ENCODE data around the gene PEDS1.
"Not testable (repeated sequence)": the region's sequence is repeated elsewhere in the genome, so short reads cannot be mapped to it uniquely, and the experiment has no call there.

Gene PEDS1

DNA sequence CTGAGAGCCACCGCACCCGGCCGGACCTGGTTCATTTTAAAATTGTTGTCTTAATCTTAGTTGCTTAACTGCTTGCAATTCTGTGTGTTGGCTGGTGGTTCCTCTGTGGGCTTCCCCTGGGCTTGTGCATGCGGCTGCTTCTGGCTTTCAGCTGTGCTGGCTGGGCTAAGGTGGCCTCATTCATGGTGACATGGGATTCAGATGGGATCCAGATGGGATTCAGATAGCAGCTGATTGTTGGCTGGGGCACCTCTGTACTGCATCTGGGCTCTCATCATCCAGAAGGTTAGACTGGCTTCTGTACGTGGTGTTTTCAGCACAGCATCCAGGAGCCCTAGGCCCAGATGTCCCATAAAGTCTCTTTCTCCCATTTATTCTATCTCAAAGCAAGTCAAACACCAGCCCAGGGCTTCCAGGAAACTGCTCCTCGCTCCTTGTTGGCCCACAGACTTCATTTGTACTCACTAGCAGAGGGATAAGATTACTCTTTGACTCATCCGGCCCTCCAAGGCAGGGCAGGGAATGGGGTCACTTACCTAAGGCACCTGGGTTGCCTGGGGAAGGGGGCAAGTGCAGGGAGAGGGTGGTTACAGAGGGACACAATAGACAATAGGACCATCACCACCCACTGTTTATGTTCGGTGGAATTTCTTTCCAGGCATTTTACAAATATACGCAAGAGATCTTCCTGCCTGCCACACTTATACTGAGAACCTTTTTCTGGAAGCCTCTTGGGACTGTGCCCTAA, 10.2 kb upstream of the PEDS1 start:
- DNase-seq (ENCODE audit: low read depth) = no peak

DNA sequence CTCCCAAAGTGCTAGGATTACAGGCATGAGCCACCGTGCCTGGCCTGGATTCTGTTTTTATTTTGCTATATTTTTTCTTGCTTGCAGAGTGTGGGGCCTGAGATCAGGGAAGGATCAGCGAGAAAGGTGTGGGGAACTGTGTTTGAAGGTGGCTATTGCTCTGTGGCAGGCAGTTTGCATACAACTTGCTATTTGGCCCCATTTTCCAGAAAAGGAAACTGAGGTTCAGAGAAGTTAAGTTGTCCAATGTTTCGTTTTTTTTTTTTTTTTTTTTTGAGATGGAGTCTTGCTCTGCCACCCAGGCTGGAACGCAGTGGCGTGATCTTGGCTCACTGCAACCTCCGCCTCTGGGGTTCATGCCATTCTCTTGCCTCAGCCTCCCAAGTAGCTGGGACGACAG, 8.0 kb upstream of the PEDS1 start:
- not testable (repeated sequence) for DNase-seq (ENCODE audit: low read depth)

DNA sequence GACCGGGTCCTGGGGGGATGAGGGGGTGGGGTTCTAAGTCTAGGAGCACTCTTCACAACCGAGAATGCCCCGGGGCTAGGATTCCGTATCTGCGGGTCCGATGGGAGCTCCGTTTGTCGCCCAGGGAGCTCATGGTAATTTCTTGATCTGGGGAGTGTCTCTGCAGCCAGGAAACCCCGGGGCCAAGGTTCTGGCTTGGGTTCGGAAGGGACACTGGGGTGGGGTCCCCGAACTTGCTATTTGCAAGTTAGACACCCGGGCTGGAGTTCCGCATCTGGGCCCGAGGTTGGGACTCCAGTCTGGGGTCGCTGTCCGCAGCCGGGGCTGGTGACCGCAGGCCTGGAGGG, 397 bp downstream of the PEDS1 start:
- DNase-seq (ENCODE audit: low read depth) = no peak

DNA sequence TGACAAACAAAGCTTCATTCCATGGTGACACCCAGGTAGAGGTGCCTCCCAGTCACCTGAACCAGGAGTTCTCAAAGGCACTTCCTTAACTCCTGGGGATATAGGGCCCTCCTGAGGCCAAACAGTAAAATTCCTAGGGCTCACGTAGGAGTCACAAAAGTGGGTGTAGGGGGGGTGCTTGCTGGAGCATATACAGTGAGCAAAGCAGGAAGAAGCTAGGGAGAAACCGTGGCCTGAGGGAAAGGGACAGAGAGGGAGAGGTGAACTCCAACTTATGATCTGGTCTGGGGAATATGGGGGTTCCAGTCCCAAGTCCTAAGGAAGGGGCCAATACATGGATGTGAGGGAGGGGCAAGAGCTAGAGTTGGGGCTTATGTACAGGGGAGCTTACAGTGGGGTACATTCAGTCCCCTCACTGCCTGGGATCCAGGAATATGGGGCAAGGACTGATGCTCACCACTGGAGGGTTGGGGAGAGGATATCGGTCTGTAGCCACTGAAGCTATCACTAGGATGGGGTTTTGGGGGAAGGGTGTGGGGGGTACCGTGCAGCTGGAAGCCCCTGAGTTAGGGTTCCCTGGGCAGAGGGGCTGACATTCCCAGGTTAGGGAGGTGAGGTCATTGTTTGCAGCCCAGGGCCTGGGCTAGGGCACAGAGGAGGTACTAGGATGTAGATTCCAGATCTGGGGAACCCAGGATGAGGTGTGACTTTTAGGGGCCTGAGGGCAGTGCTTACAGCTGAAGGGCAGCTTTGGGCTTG, 950 bp downstream of the PEDS1 start:
- no peak for DNase-seq (ENCODE audit: low read depth)

- no peak for DNase-seq (ENCODE audit: low read depth)
Measured at GRCh38 chr20:50151034-50151743, 2.3 kb downstream of the PEDS1 start.

- no peak for DNase-seq (ENCODE audit: low read depth)
Measured at GRCh38 chr20:50149481-50150254, 3.9 kb downstream of the PEDS1 start.

DNA sequence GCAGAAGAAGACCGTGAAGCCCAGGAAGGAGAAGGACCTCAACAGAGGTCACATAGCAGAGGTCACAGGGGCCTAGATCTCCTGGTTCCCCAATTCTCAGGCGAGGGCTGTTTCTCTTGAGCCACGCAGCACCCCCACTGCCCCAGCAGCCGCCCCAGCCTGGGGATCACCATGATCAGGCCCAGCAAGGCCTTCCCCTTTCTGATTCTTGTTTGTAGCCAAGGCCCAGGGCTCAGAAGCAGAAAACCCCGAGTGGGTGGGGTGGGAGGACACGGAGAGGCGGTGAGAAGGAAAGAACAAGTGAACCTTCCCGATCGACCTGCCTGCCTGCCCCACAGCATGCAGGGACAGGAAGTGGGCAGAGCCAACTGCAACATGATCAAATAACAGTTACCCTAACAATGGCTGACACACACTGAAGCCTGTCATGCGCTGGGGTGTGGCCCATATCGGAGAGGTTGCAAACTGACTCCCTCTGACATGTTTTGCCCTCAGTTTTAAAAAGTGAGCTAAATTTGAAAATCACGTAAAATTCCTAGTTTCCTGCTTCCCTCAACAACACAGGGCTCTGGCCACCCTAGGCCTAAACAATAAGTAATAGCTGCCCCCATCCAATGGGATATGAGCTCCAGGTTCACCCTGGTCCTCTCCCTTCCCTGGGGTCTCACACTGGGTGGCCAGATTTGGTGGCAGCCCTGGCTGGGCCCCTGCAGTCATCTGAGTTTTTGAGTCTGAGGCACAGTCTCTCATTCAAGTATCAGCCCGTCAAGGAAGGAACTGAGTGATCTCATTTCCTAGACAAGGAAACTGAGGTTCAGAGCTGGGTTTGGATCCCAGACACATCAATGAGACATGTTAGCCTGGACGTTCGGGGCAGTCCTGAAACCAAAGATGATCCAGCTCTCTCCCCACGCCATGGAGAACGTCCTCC, 6.5 kb downstream of the PEDS1 start:
- peak; percentile 59 for DNase-seq (ENCODE audit: low read depth)

DNA sequence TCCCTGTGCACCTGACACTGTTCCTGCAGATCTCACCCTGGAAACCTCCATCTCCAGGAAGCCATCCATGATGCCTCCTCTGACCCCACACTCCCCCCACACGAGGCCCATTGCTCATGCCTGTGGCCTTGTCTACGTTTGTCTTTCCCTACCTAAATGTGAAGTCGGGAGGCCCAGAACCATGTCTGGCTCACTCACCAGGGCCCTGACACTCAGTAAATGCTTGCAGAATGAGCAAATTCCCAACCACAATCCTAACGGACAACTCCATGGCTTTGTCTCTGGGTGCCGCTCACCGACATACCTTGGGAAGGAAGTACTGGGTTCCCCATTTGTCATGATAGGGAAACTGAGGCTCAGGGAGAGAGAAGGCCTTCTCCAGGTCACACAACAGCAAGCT, 7.3 kb downstream of the PEDS1 start:
- no peak for DNase-seq (ENCODE audit: low read depth)

DNA sequence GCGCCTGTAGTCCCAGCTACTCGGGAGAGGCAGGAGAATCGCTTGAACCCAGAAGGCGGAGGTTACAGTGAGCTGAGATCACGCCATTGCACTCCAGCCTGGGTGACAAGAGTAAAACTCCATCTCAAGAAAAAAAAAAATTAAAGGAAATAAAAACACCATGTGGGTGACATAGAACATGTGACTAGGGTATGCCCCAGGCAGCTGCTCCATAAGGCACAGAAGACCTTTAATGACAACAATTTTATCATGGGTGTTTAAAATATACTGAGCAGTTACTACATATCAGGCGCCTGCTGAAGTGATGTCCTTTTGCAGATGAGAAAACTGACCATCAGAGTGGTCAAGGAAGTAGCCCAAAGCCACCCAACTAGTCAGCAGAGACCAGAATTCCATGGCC, 8.0 kb downstream of the PEDS1 start:
- DNase-seq (ENCODE audit: low read depth) = no peak

DNA sequence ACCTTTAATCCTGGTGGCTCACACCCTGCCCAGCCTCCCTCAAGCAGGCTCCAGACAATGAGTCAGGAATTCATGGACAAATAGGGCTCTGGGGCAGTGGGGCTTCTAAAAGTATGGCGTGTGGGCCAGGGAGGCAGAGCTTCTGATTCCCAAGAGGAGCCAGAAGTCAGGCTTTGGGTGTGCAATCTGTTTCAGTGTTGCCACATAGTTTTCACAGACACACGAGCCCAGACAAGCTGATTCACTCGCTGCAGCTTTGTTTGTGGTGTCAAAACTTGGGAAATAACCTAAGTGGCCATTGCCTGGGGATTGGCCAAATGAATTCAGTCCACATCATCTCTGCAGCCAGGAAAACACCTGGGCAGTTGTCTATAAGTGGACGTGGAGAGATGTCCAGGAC, 9.2 kb downstream of the PEDS1 start:
- DNase-seq (ENCODE audit: low read depth) = no peak

GRCh38 chr20:50142812-50143211, 10.7 kb downstream of the PEDS1 start:
- DNase-seq (ENCODE audit: low read depth) = no peak

GRCh38 chr20:50141811-50142561, 11.5 kb downstream of the PEDS1 start:
- DNase-seq (ENCODE audit: low read depth) = no peak

DNA sequence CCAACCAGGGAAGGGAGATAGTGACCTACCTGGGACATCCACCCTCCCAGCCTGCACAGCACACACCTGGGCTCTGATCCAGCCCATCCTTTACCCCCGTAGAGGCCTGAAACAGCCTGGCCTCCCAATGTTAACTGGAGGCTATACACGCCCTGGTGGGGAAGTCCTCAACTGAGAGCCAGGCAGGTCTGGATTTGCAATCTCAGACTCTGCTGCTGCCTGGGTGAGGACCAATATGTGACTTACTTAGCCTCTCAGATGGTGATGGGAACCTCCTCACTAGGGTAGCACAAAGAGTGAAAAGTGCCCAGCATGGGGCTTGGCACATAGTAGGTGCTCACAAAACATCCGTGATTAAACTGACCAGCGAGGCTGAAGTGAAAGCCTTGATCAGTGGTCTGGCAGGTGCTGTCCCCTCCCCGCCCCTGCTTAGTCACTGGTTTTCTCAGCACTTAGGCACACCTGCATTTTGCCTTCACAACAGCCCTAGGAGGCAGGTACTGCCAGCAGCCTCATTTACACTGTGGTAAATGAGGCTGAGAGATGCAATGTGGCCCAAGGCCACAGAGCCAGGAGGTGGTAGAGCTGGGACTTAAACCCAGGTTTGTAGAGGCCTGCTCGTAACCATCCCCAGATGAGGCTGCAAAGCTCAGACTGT, 12.4 kb downstream of the PEDS1 start:
- no peak for DNase-seq (ENCODE audit: low read depth)

GRCh38 chr20:50140339-50140859, 13.1 kb downstream of the PEDS1 start:
- DNase-seq (ENCODE audit: low read depth) = no peak

- DNase-seq (ENCODE audit: low read depth) = no peak
Measured at GRCh38 chr20:50138479-50139393, 14.8 kb downstream of the PEDS1 start.

DNA sequence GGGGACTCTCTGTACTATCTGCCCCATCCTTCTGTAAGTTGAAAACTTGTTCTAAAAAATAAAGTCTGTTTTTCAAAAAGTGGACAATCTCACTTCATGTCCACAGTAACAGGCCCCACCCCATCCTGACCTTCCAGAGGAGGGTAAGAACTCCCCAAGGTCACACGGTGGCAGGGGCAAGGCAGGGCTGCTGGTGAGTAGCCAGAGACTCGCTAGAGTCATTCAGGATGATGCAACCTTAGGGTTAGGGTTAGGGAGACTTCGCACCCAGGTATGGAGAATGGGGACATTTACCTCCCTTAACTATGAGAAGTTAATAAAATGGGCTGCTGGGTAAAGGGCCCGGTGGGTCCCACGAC, 15.4 kb downstream of the PEDS1 start:
- DNase-seq (ENCODE audit: low read depth) = no peak

GRCh38 chr20:50137702-50138101, 15.8 kb downstream of the PEDS1 start:
- DNase-seq (ENCODE audit: low read depth) = not testable (repeated sequence)

- no peak for DNase-seq (ENCODE audit: low read depth)
Measured at GRCh38 chr20:50136822-50137599, 16.5 kb downstream of the PEDS1 start.
